ENCODE results near the gene FUNDC2. TPM values are rescaled to one million over a fixed set of nuclear protein-coding genes. Genes with fewer than 3 reads are reported as not detected.

The FUNDC2 gene
- total RNA-seq, 1 donor from 2014 or later = 366 TPM

DNA sequence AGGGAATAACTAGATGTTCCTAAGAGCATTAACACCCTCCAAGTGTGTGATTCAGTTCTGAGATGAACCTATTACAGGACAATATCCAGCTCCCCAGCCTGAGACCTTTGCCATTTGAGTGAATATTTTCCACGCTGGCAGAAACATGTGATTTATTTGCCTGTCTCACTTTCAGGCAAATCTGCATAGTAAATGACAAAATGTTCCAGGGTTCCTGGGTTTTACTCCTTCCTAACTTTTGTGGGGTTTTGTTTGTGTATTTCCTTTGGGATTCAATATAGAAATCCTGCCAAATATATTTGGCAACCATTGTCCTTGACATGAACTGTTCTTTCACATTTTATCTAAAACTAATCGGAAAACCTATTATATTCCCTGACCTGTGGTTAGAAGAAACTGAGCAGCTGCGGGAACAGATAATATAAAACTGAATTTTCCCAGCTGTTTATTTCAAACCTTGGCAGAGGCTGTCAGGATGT is 16.6 kb upstream of the FUNDC2 start:
- intact Hi-C loops (cut with DNase I) = no loop called here
- DNase-seq (no peak), ATAC-seq (ENCODE audit: poor library complexity) (peak; percentile 64)

DNA sequence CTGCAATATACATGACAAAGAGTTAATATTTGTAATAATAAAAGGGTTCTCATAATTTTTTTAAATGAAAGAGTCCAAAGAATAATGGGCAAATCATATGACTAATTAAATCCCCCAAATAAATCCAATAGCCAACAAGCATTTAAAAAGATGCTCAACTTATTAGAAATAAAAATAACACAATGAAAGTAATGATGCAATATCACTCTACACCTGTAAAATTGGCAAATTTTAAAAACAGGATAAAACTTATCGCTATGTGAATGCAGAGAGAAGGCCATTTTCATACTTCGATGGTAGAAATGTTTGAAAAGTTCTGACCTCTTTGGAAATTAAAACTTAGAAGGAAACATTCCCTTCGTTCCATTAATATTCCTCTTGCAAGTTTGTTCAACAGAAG is 6.1 kb upstream of the FUNDC2 start:
- ATAC-seq (ENCODE audit: poor library complexity) (no peak), DNase-seq (no peak)
- intact Hi-C loops (cut with DNase I) = no loop called here

DNA sequence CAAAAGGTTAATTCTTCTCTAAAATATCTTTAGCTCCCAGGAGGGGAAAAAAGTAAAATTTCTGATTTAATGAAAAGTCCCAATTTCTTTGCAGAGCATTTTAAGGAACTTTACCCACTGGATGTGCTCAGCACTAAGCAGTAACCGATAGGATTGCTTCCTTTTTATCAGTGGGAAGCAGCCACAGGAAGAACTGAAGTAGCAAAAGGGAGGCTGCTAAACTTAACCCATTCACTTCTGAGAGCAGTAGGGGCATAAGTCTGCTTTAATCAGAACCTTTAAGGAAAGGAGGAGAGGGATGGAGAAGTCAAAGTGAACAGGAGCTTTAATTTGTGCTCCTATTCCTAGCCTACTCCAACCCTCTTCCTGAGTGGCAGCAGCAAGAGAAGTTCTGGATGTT is 4.1 kb upstream of the FUNDC2 start, which contains the start of gene F8:
Gene F8 (minus strand): TSS at position 139 of the 400 bp plus-strand sequence. CDS start 171 bp downstream, outside the sequence.
- DNase-seq = no peak
- intact Hi-C loops (cut with DNase I) = no loop called here
- no peak for ATAC-seq (ENCODE audit: poor library complexity)

DNA sequence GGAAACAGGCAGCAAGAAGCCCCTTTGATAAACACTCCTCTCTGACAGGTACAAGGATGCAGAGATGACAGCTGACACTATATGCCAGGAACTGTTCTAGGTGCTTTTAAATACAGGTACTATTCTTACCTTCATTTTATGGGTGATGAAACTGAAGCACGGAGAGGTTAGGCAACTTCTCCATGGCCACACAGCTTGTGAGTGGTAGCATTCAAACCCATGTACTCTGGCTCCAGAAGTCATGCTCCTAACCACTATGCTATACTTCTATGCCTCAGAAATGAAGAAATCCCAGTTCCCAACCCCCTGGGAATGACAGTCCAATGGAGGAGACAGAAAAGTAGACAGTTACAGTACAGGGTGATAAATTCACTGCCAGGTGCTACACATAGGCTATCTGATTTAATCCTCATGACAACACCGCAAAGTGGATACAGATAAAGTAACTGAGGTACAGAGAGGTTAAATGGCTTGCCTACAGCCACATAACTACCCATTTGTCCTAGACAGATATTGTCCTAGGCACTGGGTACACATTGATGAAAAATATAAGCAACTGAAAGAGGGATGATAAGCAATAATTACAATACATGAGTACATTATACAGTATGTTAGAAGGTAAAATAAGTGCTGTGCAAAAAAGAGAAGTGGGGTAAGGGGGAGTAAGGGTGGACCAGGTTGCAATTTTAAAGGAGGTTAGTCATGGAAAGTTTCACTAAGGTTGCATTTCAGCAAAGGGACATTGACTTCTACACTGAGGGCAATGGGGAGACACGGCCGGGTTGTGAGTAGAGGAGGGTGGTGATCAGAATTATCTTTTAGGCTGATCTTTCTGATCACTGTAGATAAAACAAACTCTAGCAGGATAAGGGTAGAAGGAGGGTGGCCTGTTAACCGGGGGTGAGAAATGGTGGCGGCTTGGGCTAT is 2.5 kb upstream of the FUNDC2 start:
- DNase-seq (no peak), ATAC-seq (ENCODE audit: poor library complexity) (no peak)
- intact Hi-C loops (cut with DNase I) = no loop called here

DNA sequence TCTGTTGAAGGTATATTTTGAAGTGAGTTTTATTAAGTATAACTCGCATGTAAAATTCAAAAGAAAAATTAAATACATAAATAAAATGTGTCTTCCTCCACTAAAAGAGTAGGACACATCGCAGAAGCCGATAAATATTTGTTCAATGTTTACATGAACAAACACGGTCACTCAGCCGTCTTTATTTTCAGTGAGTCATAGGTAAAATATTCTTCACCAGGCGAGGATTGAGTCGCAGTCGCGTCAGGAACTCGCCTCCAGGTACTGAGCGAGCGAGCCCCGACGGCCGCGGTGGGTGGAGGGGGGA is 271 bp upstream of the FUNDC2 start:
- DNase-seq (no peak), ATAC-seq (ENCODE audit: poor library complexity) (no peak)
- intact Hi-C loops (cut with DNase I) = no loop called here

DNA sequence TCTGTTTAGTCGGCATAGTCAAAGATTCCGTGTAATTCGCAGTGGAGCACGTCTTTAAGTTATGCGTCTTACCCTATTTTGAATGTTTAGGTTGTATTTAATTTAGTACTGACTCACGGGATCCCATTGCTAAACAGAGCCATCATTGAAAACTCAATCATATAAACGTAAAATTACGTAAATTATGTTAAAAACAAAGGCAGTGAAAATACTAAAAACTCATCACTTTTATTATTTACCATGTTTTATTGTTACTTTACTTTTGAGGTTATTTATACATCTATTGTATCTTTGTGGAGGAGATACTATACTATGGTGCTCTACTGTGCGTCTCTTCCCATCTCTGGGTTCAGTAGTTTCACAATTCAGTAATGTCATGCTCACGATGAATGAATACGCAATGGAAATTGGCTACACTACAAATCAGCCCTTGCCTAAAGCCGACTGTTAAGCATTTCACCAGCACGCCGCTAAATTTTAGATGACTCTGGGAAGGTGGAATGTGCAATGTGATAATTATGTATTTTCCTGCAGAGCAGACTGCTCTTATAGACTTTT is 944 bp downstream of the FUNDC2 start:
- DNase-seq = no peak
- intact Hi-C loops (cut with DNase I) = no loop called here
- ATAC-seq (ENCODE audit: poor library complexity) = peak; percentile 59

DNA sequence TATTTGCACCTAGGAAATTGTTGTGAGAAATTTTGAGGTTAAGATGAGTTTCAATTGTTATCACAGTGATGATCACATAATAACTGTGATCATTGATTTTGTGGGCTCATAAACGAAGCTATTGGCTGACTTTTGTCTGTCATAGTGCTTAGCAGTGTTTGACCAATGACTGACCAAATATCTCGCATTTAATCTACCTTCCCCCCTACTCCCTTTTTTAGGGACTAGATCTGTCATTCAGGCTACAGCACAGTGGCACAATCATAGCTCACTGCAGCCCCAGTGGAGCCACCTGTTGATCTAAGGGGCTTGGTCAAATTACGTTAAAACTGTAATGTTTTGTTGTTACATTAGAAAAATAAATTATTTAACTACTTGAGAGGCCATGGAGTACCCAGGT is 1.5 kb downstream of the FUNDC2 start:
- intact Hi-C loops (cut with DNase I) = no loop called here

DNA sequence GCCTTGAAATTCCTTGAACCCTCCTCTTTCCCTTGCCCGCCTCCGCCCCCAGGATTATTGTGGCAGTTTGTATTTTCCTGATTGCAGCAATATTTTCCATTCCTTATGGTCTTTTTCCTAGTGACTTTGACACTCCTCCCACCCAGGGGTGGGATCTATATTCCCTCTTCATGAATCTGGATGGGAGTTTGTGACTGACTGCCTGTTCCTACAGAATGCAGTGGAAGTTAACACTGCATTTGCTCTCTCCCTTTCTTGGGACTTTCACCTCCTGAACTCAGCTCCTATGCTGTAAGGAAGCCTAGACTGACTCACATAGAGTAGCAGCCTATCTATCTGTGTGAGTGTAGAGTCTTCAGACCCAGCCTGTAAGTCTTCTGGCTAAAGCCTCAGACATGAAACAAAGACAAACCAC is 2.2 kb downstream of the FUNDC2 start:
- intact Hi-C loops (cut with DNase I) = no loop called here
- no peak for ATAC-seq (ENCODE audit: poor library complexity)
- no peak for DNase-seq

More for the DNA sequence above, 1.5 kb downstream of the FUNDC2 start:
- DNase-seq (no peak), ATAC-seq (ENCODE audit: poor library complexity) (no peak)

DNA sequence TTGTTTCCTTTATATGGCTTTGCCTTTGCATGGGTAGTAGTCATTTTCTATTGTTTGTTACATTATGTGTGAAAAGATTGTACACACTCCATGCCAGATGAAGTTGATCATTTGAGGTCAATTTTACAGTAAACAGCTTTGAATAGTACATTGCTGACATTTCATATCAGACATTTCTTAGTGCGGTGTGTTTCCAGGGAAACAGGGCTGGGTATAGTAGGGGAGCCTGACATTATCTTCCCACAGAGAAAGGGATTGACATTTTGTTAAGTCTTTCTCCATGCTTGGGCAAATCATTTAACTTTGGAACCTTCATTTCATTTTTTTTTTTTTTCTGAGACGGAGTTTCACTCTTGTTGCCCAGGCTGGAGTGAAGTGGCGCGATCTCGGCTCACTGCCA is 5.0 kb downstream of the FUNDC2 start:
- intact Hi-C loops (cut with DNase I) = no loop called here
- ATAC-seq (ENCODE audit: poor library complexity) = no peak

DNA sequence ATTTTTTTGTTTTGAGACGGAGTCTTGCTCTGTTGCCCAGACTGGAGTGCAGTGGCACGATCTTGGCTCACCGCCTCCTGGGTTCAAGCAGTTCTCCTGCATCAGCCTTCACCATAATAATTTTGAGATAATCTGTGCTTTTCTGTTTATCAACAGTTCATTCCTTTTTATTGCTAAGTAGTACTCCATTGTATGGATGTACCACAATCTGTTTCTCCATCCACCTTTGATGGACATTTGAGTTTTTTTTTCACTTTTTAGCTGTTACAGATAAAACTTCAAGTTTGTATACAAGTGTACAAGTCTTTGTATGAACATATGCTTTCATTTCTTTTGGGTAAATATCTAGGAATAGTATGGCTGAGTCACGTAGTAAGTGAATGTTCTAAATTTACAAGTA is 9.0 kb downstream of the FUNDC2 start:
- ATAC-seq (ENCODE audit: poor library complexity) (no peak), DNase-seq (no peak)
- intact Hi-C loops (cut with DNase I) = no loop called here

More for the DNA sequence above, 5.0 kb downstream of the FUNDC2 start:
- no peak for DNase-seq

DNA sequence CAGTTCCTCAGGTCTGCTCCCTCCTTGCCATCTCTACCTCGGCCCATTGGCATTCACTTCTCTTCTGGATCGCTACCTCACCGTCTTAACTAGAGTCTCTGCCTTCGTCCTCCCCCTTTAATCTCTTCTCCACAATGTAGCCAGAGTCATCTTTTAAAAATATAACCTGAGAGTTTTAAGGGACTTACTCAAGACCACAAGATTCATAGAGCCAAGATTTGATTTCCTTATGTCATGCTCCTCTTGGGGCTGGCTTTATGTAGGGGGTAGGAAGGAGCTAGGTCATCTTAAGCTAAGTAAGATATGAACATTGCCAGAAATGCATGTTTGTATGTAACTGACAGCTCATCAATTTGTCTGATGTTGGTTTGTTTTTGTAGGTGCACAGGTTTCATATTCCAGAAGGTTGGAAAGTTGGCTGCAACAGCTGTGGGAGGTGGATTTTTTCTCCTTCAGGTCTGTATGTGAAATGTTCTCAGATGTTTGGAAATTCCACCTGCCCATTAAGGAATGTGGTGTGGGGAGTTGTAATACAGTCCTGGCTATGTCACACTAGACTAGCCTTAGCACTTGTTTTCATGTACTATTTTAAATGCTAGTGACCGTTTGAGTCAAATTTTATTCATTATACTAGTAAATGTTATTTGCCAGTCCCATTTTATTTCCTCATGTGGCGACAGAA is 19.6 kb downstream of the FUNDC2 start:
- ATAC-seq (ENCODE audit: poor library complexity) (no peak), DNase-seq (no peak)
- intact Hi-C loops (cut with DNase I) = no loop called here

DNA sequence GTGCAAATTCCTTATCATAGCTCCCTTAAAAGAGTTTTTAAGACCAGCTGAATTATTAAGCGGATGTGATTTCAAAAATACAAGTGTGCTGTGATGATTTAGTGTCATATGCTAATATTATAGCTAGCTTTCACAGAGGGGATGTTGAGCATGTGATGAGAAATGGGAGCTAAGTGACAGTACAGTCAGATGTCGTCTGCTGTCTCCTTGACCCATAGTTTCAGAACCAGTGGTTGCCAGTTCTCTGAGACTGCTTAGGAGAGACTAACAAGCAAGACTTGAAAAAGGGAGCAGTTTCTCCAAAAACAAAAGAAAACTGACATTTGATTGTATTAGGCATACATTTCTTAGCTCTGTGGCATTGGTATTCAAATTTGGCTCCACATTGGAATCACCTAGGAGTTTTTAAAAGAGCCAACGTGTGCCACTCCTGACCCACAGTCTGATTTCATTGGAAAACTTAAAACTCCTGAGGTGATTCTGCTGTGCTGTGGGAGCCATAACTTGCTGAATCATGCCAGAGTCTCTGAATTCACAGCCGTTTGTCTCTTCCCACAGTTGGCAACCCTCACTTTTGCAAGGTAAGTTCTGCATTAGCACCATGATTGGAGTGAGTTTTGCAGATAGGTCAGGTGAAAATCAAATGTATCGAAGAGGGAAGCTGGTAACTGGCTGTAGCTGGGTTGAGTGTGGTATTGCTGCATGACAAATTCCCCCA is 20.3 kb downstream of the FUNDC2 start:
- ATAC-seq (ENCODE audit: poor library complexity) (no peak), DNase-seq (no peak)
- intact Hi-C loops (cut with DNase I) = no loop called here

DNA sequence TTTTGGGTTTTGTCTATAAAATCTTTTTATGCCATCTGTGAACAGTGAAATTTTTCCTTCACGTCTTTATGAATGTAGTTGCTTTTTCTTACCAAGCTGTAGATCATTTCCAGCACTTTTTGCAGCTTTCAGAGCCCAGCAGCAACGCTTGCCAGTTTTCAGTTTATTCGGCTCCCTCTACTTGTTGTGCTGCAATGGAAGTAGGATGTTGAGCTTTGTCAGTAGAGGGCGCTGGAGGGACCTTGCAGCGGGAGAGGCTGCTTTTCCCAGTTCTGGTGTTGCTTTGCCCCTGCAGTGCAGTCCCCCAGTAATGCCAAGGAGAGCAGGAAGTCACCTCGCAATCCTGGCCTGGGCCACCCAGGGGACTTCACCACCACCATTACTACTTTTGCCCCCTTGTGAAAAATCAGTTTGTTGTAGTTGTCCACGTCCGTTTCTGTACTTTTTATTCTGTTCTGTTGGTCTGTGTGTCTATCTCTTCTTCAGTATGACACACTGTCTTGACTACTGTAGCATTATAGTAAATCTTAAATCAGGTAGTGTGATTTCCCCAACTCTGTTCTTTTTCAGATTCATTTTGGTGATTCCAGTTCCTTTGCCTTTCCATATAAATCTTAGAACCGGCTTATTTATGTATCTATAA is 22.5 kb downstream of the FUNDC2 start:
- intact Hi-C loops (cut with DNase I) = no loop called here
- ATAC-seq (ENCODE audit: poor library complexity) (peak; percentile 69), DNase-seq (no peak)

DNA sequence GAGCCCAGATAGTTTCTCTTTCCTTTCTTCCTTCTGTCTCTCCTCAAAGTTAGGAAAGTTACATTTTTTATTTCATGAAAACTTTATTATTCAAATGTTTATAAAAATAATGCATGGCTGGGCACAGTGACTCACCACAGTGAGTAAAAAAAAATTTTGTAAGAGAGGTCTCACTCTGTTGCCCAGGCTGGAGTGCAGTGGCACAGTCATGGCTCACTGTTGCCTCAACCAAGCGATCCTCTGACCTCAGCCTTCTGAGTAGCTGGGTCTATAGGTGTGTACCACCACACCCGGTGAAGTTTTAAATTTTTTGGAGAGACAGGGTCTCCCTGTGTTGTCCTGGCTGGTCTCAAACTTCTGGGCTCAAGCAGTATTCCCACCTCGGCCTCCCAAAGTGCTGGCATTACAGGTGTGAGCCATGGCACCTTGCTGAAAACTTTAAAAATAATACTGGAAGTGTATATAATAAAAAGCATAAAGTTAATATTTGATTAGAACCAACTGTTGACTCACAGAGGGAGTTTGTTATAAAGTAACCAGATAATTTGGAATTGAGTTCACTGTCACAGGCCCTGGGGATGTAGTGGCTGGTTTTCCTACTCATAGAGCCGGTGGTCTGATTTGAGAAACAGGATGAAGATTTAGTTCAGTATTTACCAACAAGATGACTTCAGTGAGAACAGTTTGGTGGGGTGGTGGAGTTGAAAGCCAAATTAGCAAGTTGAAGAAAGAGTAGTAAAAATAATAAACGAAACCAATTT is 26.3 kb downstream of the FUNDC2 start:
- ATAC-seq (ENCODE audit: poor library complexity) (no peak), DNase-seq (no peak)
- intact Hi-C loops (cut with DNase I) = loop anchor here (10.0 kb wide), 1 partner anchor 68 kb away; no protein-coding TSS in a partner anchor

DNA sequence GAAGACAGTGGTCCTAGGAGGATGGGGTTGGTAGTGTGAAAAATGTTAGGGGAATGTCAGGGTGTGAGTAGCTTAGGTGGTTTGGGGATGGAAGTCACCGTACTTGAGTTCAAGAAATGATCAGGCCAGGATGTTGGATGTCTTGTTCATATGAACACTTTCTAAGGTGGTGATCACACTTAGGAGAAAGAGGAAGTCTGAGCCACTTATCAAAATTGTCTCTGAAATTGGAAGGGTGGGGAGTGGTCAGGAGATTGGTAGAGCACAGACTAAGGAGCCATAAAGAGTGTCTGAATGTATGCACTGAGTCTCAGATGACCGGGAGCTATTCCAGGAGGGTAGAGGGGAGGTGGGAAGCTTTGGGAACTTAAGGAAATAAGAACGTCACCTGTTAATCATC is 27.0 kb downstream of the FUNDC2 start:
- DNase-seq (no peak), ATAC-seq (ENCODE audit: poor library complexity) (no peak)
- intact Hi-C loops (cut with DNase I) = loop anchor here (10.0 kb wide), 1 partner anchor 69 kb away; no protein-coding TSS in a partner anchor

DNA sequence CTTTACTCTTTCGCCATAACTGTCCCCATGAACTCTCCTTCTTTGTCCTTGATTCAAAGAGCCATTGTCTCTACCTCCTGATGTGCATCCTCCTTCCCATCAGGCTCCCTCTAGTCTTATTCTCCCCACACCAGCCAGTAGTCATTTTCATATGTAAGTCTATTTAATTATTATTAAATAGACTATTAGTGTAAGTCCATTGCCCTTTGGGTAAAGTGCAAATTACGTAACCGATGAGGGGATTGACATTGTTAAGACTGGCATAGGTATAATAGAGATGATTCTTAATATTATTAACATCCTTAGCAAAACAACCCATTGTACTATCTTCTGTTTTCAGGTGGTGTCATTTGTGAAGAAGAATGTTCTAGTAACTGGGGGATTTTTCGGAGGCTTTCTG is 27.6 kb downstream of the FUNDC2 start:
- ATAC-seq (ENCODE audit: poor library complexity) (no peak), DNase-seq (no peak)
- intact Hi-C loops (cut with DNase I) = loop anchor here (10.0 kb wide), 1 partner anchor 69 kb away; no protein-coding TSS in a partner anchor

DNA sequence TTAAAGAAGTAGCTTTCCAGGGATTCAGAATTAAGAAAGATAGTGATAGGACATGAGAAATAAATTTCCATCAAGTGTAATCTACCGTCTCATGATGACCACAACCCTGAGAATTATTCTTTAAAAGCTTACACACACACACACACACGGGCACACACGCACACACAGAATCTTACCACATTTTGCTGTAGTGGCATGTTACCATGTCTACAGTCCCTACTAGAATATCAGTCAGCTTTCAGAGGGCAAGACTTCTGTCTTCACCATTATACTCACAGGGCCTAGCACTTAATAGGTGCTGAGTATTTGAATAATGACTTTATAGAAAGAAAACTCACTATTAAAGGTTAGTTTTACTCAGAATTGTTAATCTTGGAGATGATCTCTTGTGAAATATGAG is 28.9 kb downstream of the FUNDC2 start:
- ATAC-seq (ENCODE audit: poor library complexity) = no peak
- intact Hi-C loops (cut with DNase I) = loop anchor here (10.0 kb wide), 1 partner anchor 71 kb away; no protein-coding TSS in a partner anchor

DNA sequence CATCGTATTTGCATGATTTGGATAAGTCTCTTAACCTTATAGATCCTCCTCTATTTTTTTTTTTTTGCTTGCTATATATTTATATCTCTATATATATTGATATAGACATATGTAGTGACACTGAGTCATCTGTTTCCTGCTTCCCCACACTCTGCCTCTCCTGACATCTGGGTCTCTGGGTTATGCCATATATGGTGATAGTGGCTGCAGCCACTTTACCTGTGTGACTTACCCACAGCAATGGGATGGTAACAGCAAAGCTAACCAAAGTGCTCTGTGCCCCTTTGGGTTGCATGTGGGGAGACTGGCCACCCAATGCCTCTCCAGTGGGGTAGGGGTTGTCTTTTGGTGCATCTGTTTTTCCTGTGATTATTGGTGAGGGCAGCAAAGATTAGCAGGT is 29.8 kb downstream of the FUNDC2 start:
- intact Hi-C loops (cut with DNase I) = loop anchor here (10.0 kb wide), 1 partner anchor 72 kb away; no protein-coding TSS in a partner anchor
- ATAC-seq (ENCODE audit: poor library complexity) = no peak
- no peak for DNase-seq

More for the DNA sequence above, 28.9 kb downstream of the FUNDC2 start:
- DNase-seq = no peak
